NCI-H2081 (cell line): Measurements from ENCODE around the gene PRPF31.

ENCODE experiments used
- DNase-seq, 2 experiments: peaks; one replicate each; lab custom pipeline; 2025; lab: John Stamatoyannopoulos, UW

Gene PRPF31

DNA sequence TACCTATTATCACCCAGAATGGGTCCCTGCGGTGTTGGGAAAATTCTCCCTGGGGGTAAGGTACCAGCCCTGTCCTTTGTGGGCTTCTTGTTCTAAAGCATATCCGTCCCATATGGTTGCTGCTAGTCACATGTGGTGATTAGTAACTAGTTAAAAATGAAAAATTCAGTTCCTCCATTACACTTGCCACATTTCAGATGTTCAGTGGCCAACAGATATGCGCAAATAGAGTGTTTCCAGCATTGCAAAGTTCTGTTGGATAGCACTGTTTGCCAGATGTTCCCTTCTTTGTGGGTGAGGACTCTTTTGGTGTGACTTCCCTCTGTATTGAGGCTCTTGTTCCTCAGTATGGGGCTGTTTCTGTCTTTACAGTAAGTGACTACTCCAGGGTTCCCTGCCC lies 25.8 kb downstream of the PRPF31 start:
- DNase-seq: no peak

DNA sequence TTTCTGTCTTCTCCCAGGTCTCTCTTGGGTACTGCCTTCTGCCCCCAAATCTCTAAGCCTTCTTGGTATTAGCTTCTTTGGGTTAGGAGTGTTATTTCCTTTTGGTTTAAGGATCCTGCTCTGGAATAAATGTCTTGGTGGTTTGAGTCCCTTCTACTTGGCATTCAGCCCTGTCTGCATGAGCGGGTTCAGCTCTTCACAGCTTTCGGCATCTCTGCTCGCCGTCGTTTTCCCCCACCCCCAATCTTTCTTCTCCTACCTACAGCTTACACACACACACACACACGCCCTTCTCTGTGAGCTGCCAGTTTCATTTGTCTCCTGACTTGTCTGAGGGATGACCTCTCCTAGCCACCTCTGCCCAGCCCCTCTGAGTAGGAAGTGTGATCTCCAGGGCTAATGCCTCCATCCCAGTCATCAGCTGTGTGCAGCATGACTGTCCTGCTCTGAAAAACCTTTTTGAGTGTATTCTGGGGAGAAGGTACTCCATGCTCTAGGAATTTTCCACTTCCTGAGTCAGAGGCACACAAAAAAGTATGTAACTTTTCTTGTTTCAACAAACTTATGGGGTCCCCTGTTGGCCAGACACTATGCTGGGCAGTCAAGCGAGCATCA lies 26.7 kb downstream of the PRPF31 start:
- no peak for DNase-seq

DNA sequence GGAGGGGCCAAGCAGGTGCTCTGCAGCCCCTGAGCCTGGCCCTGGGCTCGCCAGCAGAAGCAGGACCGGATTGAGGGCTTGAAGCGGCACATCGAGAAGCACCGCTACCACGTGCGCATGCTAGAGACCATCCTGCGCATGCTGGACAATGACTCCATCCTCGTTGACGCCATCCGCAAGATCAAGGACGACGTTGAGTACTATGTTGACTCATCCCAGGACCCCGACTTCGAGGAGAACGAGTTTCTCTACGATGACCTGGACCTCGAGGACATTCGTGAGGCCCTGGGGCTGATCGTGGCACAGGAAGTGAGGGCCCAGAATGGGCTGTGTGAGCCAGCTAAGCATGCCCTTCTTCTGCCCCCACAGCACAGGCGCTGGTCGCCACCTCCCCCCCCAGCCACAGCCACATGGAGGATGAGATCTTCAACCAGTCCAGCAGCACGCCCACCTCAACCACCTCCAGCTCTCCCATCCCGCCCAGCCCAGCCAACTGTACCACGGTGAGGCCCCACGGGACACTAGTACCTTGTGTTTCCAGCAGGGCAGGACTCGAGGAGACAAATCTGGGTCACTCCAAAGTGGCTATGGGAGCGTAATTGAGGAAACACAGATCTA lies 30.1 kb downstream of the PRPF31 start:
- no peak for DNase-seq

DNA sequence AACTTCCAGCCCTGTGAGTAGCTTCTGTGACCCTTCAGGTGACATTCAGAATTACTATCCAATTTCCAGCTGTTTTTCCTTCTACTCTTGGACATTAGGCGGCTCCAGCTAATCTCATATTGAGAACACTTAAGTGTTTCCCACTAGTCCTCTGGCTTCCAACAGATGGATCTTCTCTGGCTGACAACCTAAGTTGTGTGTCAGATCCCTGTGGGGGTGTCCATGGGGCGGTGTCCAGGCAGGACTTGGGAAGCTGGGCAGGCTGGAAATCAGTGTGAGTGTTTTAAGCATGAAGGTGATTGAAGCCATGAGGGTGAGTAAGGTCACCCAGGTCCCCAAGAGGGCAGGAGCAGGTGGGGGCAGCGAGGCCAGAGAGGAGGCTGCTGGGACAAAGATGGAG lies 32.1 kb downstream of the PRPF31 start:
- no peak for DNase-seq

DNA sequence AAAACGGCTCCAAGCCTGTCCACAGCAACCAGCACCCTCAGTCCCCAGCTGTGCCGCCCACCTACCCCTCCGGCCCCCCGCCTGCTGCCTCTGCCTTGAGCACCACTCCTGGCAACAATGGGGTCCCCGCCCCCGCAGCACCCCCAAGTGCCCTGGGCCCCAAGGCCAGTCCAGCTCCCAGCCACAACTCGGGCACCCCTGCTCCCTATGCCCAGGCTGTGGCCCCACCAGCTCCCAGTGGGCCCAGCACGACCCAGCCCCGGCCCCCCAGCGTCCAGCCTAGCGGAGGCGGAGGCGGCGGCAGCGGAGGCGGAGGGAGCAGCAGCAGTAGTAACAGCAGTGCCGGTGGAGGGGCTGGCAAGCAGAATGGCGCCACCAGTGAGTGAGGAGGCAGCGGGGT lies 32.6 kb downstream of the PRPF31 start:
- no peak for DNase-seq

DNA sequence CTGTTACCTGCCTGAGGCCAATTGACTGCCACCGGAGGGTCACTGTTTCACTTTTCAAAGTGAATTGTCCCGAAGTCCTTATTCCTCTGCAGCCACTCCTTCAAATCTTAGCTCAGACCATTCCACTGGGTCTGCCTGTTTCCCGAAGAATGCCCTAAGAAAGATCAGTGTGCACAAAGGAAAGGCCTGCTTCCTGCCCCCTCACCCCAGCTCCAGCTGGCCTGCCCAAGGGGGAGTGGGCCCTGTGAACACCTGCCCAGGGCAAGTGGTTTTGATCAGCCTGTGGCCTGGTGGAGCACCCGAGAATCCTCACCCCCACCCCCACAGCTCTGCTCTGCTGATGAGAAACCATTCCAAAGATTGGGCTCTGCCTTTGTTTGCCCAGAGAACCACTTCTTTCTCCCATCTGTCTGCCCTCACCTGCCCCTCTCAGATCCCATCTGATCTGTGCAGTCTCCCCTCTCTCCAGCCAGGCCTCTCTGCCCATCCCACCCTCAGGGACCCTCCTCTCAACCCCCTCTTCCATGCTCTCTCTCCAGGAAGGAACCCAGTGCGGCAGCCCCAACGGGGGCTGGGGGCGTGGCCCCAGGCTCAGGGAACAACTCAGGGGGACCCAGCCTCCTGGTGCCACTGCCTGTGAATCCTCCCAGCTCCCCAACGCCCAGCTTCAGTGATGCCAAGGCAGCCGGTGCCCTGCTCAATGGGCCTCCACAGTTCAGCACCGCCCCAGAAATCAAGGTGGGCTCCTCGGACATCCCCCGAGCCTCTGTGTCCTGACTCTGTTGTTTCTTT lies 33.7 kb downstream of the PRPF31 start:
- DNase-seq: no peak

DNA sequence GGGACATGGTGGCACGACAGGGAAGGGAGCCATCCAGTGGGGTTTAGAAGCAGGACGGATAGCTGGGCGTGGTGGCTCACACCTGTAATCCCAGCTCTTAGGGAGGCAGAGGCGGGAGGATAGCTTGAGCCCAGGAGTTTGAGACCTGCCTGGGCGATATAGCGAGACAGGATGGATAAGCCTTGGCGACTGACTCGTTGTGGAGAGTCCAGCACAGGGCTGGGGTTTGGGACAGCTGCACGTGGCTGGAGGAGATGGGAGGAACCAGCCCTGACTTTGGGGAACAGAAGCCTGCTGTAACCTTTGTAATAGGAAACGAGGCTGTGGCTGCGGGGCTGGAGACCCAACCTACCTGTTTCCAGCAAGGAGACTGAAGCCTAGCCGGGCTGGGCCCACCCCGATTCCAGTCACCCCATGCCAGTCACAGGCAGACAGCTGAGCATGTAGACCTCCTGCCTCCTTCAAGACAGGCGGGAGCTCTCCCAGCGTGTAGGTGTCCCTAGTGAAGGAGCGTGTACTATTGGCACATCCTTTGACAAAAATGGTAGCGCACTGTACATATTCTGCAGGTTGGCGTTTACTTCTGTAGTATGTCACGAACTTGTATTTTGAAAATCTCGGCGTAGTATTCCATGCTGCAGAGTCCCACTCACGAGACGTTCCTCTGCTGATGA lies 35.9 kb downstream of the PRPF31 start:
- no peak for DNase-seq

DNA sequence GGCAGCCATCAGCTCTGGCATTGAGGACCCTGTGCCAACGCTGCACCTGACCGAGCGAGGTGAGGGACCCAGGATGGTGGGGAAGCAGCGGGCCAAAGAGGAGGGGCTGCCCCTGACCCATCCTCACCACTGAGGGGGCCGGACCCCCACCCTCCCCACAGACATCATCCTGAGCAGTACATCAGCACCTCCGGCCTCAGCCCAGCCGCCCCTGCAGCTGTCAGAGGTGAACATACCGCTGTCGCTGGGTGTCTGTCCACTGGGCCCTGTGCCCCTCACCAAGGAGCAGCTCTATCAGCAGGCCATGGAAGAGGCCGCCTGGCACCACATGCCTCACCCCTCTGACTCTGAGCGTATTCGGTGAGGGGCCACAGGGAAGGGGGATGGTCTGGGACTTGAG lies 36.7 kb downstream of the PRPF31 start:
- DNase-seq: no peak

DNA sequence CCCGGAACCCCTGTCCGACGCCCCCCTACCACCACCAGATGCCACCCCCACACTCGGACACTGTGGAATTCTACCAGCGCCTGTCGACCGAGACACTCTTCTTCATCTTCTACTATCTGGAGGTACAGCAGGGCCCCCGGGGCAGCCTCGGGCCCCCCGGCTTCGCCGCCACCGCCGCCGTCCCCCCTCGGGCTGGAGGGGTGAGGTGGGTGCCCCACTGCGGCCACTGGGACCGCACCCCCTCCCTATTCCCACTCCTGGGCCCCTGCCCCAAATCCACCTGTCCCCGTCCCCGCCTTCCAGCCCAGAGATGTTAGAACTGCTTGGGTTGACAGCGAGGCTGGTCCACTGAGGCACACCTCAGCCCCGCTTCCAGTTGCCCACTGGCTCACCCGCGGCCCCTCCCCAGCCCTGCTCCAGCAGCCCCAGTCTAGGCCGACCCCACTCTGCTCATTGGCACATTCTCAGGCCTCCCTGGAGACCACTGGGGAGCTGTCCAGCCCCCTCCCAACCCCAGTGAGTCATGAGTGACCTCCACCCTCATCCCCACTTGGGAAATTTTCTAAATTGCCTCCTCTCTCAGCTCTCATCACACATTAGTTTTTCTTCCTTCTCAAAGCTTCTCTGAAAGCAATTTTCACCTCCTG lies 37.4 kb downstream of the PRPF31 start:
- no peak for DNase-seq

DNA sequence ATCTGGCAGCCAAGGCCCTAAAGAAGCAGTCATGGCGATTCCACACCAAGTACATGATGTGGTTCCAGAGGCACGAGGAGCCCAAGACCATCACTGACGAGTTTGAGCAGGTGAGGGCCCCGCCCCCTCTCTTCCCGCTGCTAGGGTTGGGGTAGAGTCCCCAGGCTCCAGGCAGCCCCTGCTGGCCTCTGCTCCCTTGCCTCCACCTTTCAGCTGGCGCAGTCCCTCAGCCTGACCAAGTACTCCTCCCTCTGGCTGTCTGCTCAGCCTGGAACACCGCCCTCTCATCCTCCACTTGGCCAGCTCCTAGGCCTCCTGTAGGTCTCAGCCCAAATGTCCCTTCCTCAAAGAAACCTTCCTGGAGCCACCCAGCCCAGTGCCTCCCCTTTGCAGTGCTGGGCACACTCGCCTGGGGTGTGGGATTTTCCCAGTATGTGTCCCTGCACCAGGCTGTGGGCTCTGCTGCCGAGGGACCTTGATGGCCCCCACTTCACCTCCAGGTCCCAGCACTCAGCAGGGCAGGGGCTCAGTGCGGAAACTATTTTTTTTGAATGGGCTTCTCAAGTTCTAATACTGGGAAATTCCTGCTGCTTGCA lies 38.3 kb downstream of the PRPF31 start:
- no peak for DNase-seq

DNA sequence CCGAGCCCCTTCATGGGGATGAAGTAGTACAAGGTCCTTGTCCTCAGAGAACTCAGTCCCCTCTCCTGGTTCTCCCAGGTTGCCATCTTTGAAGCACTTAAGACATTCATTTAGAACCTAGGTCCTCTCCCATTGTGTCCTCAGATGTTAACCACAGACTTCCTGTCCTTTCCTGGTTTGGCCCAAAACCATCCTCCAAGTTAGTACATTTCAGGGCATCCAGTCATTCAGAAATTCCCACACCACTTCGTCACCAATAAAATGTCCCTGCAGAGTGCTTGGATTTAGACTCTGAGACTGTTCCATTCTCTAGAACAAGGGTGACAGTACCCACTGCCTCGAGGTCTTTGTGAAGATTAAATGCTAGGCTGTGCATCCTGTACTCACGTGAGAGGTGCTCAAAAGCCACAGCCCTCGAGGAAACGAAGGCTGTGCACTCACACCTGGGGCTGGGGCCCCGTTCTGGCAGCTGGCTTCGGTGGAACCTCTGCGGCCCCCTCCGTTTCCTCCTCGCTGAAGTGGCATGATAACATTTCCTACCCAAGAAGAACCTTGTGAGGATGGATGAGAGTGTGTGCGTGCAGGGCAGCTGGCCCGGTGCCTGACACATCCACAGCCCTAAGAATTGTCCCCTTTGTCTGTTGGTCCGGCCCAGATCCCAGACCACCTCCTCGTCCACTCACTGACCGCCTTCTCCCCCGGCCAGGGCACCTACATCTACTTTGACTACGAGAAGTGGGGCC lies 39.2 kb downstream of the PRPF31 start:
- DNase-seq: no peak

DNA sequence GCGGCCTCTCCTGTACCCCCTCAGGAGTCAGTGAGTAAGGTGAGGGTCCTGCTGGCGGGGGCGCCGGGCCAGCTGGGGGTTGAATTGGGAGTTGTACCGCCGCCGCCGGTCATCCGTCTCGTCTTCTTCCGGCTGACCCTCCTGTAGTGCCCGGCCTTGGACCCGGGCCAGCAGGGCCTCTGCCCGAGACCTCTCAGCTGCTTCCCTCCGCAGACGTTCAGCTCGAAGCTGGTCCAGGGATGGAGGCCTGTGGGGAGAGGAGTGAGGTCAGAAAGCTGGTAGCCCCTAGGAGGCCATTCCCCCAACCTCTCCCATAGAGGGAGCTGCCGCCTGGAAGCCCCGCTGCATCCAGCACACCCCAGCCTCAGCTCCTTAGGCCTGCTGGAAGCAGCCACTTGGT lies 40.1 kb downstream of the PRPF31 start:
- DNase-seq: no peak

DNA sequence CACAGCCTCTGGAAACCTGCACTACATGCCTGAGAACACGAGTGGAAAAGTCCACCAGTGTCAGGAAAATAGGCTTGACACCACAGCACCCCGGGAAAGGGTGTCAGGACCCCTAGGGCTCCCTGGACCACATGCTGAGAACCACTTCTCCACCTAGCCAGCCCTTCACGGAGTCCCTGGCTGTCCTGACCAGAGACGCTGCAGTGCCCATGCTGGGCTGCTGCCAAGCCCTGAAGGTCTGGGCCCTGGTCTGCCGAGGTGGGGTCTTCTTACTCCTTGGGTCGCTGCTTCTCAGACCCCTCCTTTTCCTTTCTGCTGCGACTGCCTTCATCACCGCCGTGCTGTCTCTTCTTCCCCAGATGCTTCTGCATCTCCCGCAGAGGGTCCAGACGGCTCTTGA lies 40.9 kb downstream of the PRPF31 start:
- DNase-seq: no peak

DNA sequence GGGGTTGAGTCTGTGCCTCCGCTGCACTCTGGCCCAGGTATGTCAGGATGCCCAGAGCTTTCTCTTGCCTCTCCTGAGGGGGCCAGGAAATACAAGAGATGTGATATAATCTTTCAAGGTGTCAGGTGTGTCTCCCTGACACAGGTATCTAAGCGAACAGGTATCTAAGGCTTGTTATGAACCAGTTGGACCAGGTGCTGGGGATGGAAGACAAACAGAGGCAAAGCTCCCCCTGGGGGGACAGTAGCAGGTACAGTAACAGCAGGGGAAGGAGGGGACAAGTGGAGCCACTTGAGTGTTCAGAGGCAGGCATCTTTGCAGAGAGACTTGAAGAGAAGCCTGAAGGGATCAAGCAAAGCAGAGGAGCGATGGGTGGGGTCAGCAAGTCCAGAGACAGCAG lies 41.4 kb downstream of the PRPF31 start:
- DNase-seq: no peak

DNA sequence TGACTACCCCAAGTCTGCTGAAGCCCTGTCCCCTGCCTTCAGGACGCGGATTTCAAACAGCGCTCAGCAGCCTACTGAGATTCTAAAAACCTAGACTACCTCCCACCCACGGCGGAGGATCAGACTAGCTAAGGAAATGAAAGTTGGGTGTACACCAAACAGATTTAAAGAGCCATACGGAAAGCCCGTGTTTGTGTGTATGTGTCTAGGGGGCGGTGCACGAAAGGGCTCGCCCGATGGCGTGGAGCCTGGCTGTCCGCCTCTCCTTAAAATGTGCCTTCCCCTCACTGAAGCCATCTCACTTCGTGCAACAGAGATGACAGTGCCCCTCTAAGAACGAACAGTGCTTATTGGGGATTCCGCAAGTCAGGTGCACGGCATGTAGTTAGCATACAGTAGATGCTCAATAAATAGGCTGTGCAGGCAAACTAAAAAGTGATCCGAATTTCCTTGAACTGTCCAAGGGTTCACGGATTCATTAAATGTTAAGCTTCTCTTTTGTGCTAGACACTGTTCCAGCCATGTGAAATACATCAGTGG lies 43.3 kb downstream of the PRPF31 start:
- DNase-seq: no peak

DNA sequence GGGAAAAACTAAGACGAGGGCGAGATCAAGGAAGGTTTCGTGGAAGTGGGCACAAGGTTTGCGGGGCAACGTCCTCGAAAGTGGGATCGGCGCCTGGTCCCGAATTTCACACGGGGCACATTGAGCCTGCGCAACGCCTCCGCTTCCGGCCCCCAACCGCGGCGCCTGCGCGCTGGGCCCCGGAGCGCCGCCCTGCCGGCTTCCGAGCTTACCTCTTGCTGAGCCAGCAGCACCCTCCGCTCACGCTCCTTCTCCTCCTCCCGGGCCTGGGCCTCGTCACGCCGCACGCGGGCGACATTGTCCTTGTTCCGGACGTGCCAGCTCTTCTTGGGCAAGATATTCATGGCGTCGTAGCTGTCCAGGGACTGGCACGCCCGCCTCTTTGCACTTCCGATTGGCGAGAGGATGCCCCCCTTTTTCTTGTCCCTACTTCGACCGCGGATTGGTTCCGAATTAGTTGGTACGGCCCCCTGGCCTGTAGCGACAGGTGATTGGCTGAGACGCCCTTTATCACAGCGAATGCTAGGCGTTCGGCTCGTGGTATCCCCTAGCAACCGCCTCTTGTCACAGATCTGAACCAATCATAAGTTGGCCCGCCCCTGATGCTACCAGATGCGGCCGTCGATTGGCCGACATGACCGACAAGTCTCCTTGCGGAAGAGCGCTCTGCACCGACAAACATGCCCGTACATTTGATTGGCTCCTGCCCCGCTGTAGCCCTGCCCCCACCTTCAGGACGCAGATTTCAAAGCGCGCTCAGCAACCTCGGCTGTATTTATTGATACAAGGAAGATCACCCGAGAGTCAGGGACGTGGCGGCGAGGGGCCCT lies 44.0 kb downstream of the PRPF31 start, which contains the start of gene LENG1:
Gene LENG1 (minus strand): TSS at position 370 of the 830 bp plus-strand sequence. CDS start 26 bp downstream, at position 344.
- DNase-seq: peak; percentile 99 to 100

DNA sequence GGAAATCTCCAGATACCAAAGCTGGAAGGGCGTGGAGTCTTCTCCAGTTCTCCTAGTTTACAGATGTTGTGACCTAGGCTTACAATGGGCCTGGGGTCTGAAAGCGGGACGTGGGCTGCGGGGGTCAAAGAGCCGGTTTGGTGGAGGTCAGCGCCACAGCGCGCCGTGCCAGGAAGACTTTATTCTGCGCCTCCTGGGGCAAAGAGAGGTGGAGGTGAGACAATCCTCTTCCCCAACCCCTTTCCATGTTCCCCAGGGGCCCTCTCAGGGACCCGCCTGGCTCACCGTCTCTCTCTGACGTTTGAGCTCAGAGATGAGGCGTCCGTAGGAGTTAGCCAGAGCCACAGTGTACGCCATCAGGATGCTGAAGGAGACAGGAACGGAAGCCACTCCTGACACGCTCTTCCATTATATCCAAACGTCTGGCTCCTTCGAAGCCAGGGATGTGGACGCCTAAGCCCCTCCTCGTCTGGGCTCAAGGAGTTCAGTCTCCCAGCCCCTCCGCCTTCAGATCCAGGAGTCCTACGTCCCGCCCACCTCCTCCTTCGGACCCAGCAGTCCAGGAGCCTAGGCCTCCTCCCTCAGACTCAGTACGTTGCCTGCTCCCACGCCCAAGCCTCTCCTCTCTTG lies 44.7 kb downstream of the PRPF31 start:
- DNase-seq: no peak

DNA sequence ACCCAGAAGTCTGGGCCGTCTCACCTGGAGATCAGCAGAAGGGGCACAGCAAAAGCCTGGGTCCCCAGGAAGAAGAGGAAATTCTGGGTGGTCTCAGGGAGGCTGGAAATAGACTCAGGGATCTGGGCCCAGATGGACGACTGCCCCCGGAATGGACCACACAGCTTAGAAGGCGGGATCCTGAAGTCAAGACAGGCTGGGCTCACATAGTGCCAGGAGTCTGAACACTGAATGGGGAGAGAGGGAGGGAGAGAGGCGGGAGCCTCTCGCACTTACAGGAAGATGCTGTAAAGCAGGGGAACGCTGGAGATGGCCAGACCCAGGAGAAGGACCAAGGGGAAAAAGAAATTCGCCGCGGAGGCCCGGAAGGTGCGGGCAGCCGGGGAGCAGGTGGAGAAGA lies 45.3 kb downstream of the PRPF31 start:
- DNase-seq: no peak

DNA sequence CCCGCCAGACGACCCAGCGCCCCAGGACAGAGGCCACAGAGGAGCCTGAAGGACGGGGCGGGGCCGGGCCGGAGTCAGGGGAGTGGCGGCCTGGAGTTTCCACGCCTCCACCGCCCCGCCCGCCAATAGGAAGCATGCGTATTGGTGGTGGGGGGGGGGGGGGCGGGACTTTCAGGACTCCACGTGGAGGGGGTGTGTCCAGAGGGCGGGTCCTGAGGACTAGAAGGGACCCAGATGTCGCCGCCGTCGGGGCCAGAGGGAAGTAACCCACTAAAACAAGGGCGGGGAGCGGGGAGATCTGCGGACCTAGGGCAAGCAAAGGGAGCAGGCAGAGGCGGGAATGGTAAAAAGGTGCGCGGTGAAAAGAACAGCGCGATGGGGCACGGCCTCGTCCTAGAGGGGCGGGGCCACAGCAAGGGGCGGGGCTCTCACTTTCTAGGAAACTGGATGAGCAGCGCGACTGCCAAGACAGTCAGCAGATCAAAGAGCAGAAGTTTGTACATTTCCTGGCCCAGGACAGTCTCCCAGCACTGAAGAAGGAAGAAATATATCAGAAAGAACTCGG lies 46.8 kb downstream of the PRPF31 start:
- DNase-seq: peak; percentile 56 to 67
